KMS-11 (cell line): ENCODE results near the gene CCDC70.
"Not testable (repeated sequence)": the region's sequence is repeated elsewhere in the genome, so short reads cannot be mapped to it uniquely, and the experiment has no call there.

ENCODE experiments used
- H2AFZ ChIP-seq: fragments of 200-600 bp; sonication (generic); 2 replicates; pipeline ENCODE4 v1.6.1; 2016; ENCODE audit warnings: antibody characterized with exemption, mixed run types, low read depth
- H3K27ac ChIP-seq: fragments of 200-600 bp; sonication (generic); 2 replicates; pipeline ENCODE4 v1.6.1; 2016; ENCODE audit warnings: mild to moderate bottlenecking, mixed run types
- H3K27me3 ChIP-seq: fragments of 200-600 bp; sonication (generic); 2 replicates; pipeline ENCODE4 v1.6.1; 2017; ENCODE audit warnings: mild to moderate bottlenecking, low read depth, mixed run types, moderate library complexity; ENCODE audit not compliant: insufficient read depth
- H3K36me3 ChIP-seq: fragments of 200-600 bp; sonication (generic); 2 replicates; pipeline ENCODE4 v1.6.1; 2017; ENCODE audit warnings: mild to moderate bottlenecking, mixed run types; ENCODE audit not compliant: insufficient read depth
- H3K4me1 ChIP-seq: fragments of 200-600 bp; sonication (generic); 2 replicates; pipeline ENCODE4 v1.6.1; 2016; ENCODE audit warnings: mild to moderate bottlenecking, low read depth, mixed run types; ENCODE audit not compliant: poor library complexity, severe bottlenecking
- H3K4me2 ChIP-seq: fragments of 200-600 bp; sonication (generic); 2 replicates; pipeline ENCODE4 v1.7.0; 2016; ENCODE audit warnings: mild to moderate bottlenecking, mixed run types
- H3K4me3 ChIP-seq: fragments of 200-600 bp; sonication (generic); IDR thresholded peaks from 2 replicates; pipeline ENCODE4 v1.6.1; 2017; ENCODE audit warnings: low read depth, low read length, mixed read lengths; ENCODE audit not compliant: insufficient read depth
- H3K79me2 ChIP-seq: fragments of 200-600 bp; sonication (generic); 2 replicates; pipeline ENCODE4 v1.6.1; 2016; ENCODE audit warnings: low read depth, mixed run types; ENCODE audit not compliant: insufficient read depth
- H3K9ac ChIP-seq: fragments of 200-600 bp; sonication (generic); 2 replicates; pipeline ENCODE4 v1.6.1; 2016; ENCODE audit warnings: mild to moderate bottlenecking, mixed run types
- H4K20me1 ChIP-seq: fragments of 200-600 bp; sonication (generic); 2 replicates; pipeline ENCODE4 v1.6.1; 2016; ENCODE audit warnings: mild to moderate bottlenecking, mixed run types; ENCODE audit not compliant: insufficient read depth
- CTCF ChIP-seq: fragments of 200-600 bp; sonication (generic); conservative IDR thresholded peaks from 2 replicates; pipeline ENCODE4 v1.6.1; 2017; ENCODE audit warnings: low read depth, mild to moderate bottlenecking, antibody characterized with exemption, low read length, moderate library complexity, mixed read lengths

CCDC70 gene

GRCh38 chr13:51823359-51823758 lies 38.4 kb upstream of the CCDC70 start:
- no peak for TF ChIP-seq CTCF
- Histone ChIP-seq H3K4me1 (peaks cover 41% of the 10 kb centered on the region), H3K27me3 (no peaks in the 10 kb centered on the region), H3K79me2 (no peaks in the 10 kb centered on the region), H3K4me3 (no peak overlapping the region), H2AFZ (no peak overlapping the region), H3K27ac (no peak overlapping the region), H3K36me3 (no peaks in the 10 kb centered on the region), H4K20me1 (no peaks in the 10 kb centered on the region), H3K4me2 (no peak overlapping the region), H3K9ac (no peak overlapping the region)

GRCh38 chr13:51823863-51824262 lies 37.9 kb upstream of the CCDC70 start:
- H3K27me3 ChIP-seq: no peaks in the 10 kb centered on the region
- no peak overlapping the region for H3K4me3 ChIP-seq
- no peak overlapping the region for H3K4me2 ChIP-seq
- H3K27ac ChIP-seq: no peak overlapping the region
- no peaks in the 10 kb centered on the region for H4K20me1 ChIP-seq
- no peaks in the 10 kb centered on the region for H3K79me2 ChIP-seq
- peaks cover 41% of the 10 kb centered on the region for H3K4me1 ChIP-seq
- H3K9ac ChIP-seq: no peak overlapping the region
- H2AFZ ChIP-seq: no peak overlapping the region
- no peaks in the 10 kb centered on the region for H3K36me3 ChIP-seq
- no peak for TF ChIP-seq CTCF

- not testable (repeated sequence) for H3K9ac ChIP-seq, H4K20me1 ChIP-seq, H3K4me3 ChIP-seq, H3K27me3 ChIP-seq, H3K79me2 ChIP-seq, H3K36me3 ChIP-seq
- peak overlapping the region; percentile 29; the same call in 1 of the 2 replicates for H3K27ac ChIP-seq
- peaks cover 41% of the 10 kb centered on the region for H3K4me1 ChIP-seq
- peak overlapping the region; percentile 36 for H3K4me2 ChIP-seq
- peak overlapping the region; percentile 34; the same call in 1 of the 2 replicates for H2AFZ ChIP-seq
Observed at GRCh38 chr13:51824712-51825111, 37.1 kb upstream of the CCDC70 start.

GRCh38 chr13:51825165-51825592 lies 36.6 kb upstream of the CCDC70 start:
- Histone ChIP-seq H3K27me3 (no peaks in the 10 kb centered on the region), H3K27ac (peak overlapping the region; percentile 29; the same call in 1 of the 2 replicates), H3K79me2 (no peaks in the 10 kb centered on the region), H3K4me2 (peak overlapping the region; percentile 36), H3K4me3 (no peak overlapping the region), H3K36me3 (no peaks in the 10 kb centered on the region), H3K4me1 (peaks cover 41% of the 10 kb centered on the region), H4K20me1 (no peaks in the 10 kb centered on the region), H3K9ac (no peak overlapping the region), H2AFZ (peak overlapping the region; percentile 34; the same call in 1 of the 2 replicates)
- TF ChIP-seq CTCF: no peak

GRCh38 chr13:51825681-51826254 lies 36.0 kb upstream of the CCDC70 start:
- Histone ChIP-seq H3K9ac (no peak overlapping the region), H3K4me2 (peak overlapping the region; percentile 36; the same call in 1 of the 2 replicates), H4K20me1 (no peaks in the 10 kb centered on the region), H3K27me3 (no peaks in the 10 kb centered on the region), H3K27ac (peak overlapping the region; percentile 29; the same call in 1 of the 2 replicates), H2AFZ (no peak overlapping the region), H3K4me3 (no peak overlapping the region), H3K79me2 (no peaks in the 10 kb centered on the region), H3K4me1 (peaks cover 41% of the 10 kb centered on the region), H3K36me3 (no peaks in the 10 kb centered on the region)
- no peak for TF ChIP-seq CTCF
